Islet of Langerhans (tissue), 1 donor: Measurements from ENCODE around the gene MMP7.
"Not testable (repeated sequence)": the region's sequence is repeated elsewhere in the genome, so short reads cannot be mapped to it uniquely, and the experiment has no call there.

Source experiments
- FAIRE-seq: peaks from one replicate; lab custom pipeline; 2011; peaks lifted over from hg19 to GRCh38; lab: Jason Lieb, UNC

The MMP7 gene

GRCh38 chr11:102538932-102539331, 8.4 kb upstream of the MMP7 start:
- no peak for FAIRE-seq

- FAIRE-seq, result no peak
Measured at GRCh38 chr11:102534261-102534872, 3.8 kb upstream of the MMP7 start.

GRCh38 chr11:102528618-102529017, 1.9 kb downstream of the MMP7 start:
- FAIRE-seq, result no peak

- FAIRE-seq, result no peak
Measured at GRCh38 chr11:102527684-102528083, 2.9 kb downstream of the MMP7 start.

- no peak for FAIRE-seq
Measured at GRCh38 chr11:102527041-102527440, 3.5 kb downstream of the MMP7 start.

- FAIRE-seq, result no peak
Measured at GRCh38 chr11:102523887-102524286, 6.7 kb downstream of the MMP7 start.

GRCh38 chr11:102523189-102523570, 7.4 kb downstream of the MMP7 start:
- no peak for FAIRE-seq

- FAIRE-seq, result no peak
Measured at GRCh38 chr11:102522312-102523188, 8.0 kb downstream of the MMP7 start.

- FAIRE-seq, result no peak
Measured at GRCh38 chr11:102521121-102521520, 9.4 kb downstream of the MMP7 start.

GRCh38 chr11:102520514-102520913, 10.0 kb downstream of the MMP7 start:
- no peak for FAIRE-seq

GRCh38 chr11:102518296-102519094, 12.1 kb downstream of the MMP7 start:
- FAIRE-seq, result no peak

- FAIRE-seq, result no peak
Measured at GRCh38 chr11:102517670-102518069, 12.9 kb downstream of the MMP7 start.

- FAIRE-seq, result no peak
Measured at GRCh38 chr11:102516179-102516578, 14.4 kb downstream of the MMP7 start.

GRCh38 chr11:102513869-102514268, 16.7 kb downstream of the MMP7 start:
- FAIRE-seq, result no peak

- FAIRE-seq, result no peak
Measured at GRCh38 chr11:102510439-102511135, 20.0 kb downstream of the MMP7 start.

GRCh38 chr11:102502831-102503230, 27.7 kb downstream of the MMP7 start:
- FAIRE-seq, result not testable (repeated sequence)

GRCh38 chr11:102500829-102501228, 29.7 kb downstream of the MMP7 start:
- FAIRE-seq, result no peak

GRCh38 chr11:102499931-102500330, 30.6 kb downstream of the MMP7 start:
- FAIRE-seq, result no peak

- no peak for FAIRE-seq
Measured at GRCh38 chr11:102499151-102499550, 31.4 kb downstream of the MMP7 start.

GRCh38 chr11:102497061-102497460, 33.5 kb downstream of the MMP7 start:
- FAIRE-seq, result no peak

- FAIRE-seq, result peak; percentile 91
Measured at GRCh38 chr11:102495161-102496042, 35.1 kb downstream of the MMP7 start.
